Osteoblast (primary cell): ENCODE data around the gene XPOT. TPM values are rescaled to one million over a fixed set of nuclear protein-coding genes. Genes with fewer than 3 reads are reported as not detected.

Experiments
- DNase-seq: peaks from one replicate; pipeline ENCODE4 v3.0.0; 2011; ENCODE audit warnings: low spot score, mixed read lengths; ENCODE audit not compliant: insufficient read length; ENCODE audit errors: missing footprints
- H2AFZ ChIP-seq: 2 replicates; pipeline ENCODE4 v1.6.0; 2011; ENCODE audit warnings: mild to moderate bottlenecking, low read length
- H3K27ac ChIP-seq: 2 replicates; pipeline ENCODE4 v1.5.1; 2011; ENCODE audit warnings: mild to moderate bottlenecking, low read depth, low read length, moderate library complexity
- H3K27me3 ChIP-seq: 2 replicates; pipeline ENCODE4 v1.6.0; 2012; ENCODE audit warnings: mild to moderate bottlenecking, control low read depth, inconsistent platforms, low read length, moderate library complexity; ENCODE audit not compliant: insufficient read depth
- H3K36me3 ChIP-seq: 2 replicates; pipeline ENCODE4 v1.5.1; 2011; ENCODE audit warnings: mild to moderate bottlenecking, low read length, control low read depth, moderate library complexity; ENCODE audit not compliant: insufficient read depth
- H3K4me1 ChIP-seq: 2 replicates; pipeline ENCODE4 v1.5.1; 2011; ENCODE audit warnings: mild to moderate bottlenecking, low read length, control low read depth, moderate library complexity; ENCODE audit not compliant: insufficient read depth
- H3K4me2 ChIP-seq: 2 replicates; pipeline ENCODE4 v1.6.0; 2011; ENCODE audit warnings: mild to moderate bottlenecking, low read length; ENCODE audit not compliant: insufficient read depth
- H3K4me3 ChIP-seq: fragments of 200-600 bp; sonication (generic); 3 replicates; pipeline ENCODE4 v1.5.1; 2012; ENCODE audit warnings: mild to moderate bottlenecking, low read length, inconsistent platforms; ENCODE audit not compliant: insufficient read depth
- H3K79me2 ChIP-seq: 2 replicates; pipeline ENCODE4 v1.6.0; 2012; ENCODE audit warnings: mild to moderate bottlenecking, low read length, control low read depth, inconsistent platforms; ENCODE audit not compliant: insufficient read depth
- H3K9me3 ChIP-seq: 2 replicates; pipeline ENCODE4 v1.5.1; 2011; ENCODE audit warnings: low read depth, low read length, control low read depth
- H4K20me1 ChIP-seq: 2 replicates; pipeline ENCODE4 v1.6.0; 2012; ENCODE audit warnings: mild to moderate bottlenecking, low read length, control low read depth; ENCODE audit not compliant: insufficient read depth
- small RNA-seq: library from RNA; depleted of rRNA; stranded (forward); fragments of <200 nt; gene quantifications from one replicate; pipeline ENCODE3, GENCODE V24; 2012
- total RNA-seq: library from RNA; depleted of rRNA; stranded (reverse); fragments of >200 nt; gene quantifications from 2 replicates; pipeline ENCODE4 v1.2.3, GENCODE V29; 2012
- TF ChIP-seq, protein P1 (sequence below): IDR thresholded peaks from 2 replicates; pipeline ENCODE4 v1.5.1; 2011; ENCODE audit warnings: mild to moderate bottlenecking, low read depth, low read length, moderate library complexity; ENCODE audit errors: extremely low read depth

The XPOT gene
- total RNA-seq, 1 donor, result 217 TPM

DNA sequence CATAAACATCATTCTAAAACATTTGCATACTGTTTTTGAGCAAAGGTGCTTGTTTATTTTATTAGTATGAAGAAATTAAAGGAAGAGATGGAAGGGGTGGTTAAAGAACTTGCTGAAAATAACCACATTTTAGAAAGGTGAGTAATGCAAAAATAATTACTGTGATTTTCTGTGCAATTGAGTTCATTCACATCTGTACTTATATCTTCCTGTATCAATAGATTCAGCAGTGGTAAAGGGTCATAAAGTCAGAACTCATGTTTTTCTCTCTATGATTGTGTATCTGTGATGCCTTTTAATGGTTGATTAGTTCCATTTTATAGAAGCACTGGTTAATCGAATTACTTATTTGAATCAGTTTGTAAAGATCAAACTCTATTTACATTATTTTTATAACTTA, 93.7 kb downstream of the XPOT start:
- no peak for DNase-seq
- Histone ChIP-seq H2AFZ (no peak overlapping the region), H3K79me2 (no peaks in the 10 kb centered on the region), H3K4me3 (no peak overlapping the region), H3K36me3 (peaks cover 75% of the 10 kb centered on the region), H3K27me3 (no peaks in the 10 kb centered on the region), H4K20me1 (peaks cover 2% of the 10 kb centered on the region), H3K4me1 (no peaks in the 10 kb centered on the region), H3K27ac (no peak overlapping the region), H3K9me3 (no peaks in the 10 kb centered on the region), H3K4me2 (no peak overlapping the region)
- TF ChIP-seq, protein P1, sequence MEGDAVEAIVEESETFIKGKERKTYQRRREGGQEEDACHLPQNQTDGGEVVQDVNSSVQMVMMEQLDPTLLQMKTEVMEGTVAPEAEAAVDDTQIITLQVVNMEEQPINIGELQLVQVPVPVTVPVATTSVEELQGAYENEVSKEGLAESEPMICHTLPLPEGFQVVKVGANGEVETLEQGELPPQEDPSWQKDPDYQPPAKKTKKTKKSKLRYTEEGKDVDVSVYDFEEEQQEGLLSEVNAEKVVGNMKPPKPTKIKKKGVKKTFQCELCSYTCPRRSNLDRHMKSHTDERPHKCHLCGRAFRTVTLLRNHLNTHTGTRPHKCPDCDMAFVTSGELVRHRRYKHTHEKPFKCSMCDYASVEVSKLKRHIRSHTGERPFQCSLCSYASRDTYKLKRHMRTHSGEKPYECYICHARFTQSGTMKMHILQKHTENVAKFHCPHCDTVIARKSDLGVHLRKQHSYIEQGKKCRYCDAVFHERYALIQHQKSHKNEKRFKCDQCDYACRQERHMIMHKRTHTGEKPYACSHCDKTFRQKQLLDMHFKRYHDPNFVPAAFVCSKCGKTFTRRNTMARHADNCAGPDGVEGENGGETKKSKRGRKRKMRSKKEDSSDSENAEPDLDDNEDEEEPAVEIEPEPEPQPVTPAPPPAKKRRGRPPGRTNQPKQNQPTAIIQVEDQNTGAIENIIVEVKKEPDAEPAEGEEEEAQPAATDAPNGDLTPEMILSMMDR, result no peak

DNA sequence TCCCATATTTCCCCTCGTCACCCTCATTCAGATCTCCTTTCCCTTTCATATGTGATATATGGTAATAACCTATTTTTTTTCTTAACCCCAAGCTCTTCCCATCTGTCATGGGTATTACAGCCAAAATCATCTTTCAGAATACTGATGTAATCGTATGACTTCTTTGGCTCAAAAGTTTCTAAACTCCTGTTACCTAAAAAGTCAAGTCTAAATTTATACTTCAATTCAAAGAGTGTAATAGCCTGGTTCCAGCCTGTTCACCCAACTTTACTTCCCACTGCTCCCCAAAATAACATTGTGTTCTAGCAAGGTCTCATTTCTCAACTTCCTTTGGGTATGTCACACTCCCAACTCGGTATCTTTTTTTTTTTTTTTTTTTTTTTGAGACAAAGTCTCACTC, 96.2 kb downstream of the XPOT start:
- Histone ChIP-seq H3K79me2 (no peaks in the 10 kb centered on the region), H2AFZ (no peak overlapping the region), H3K27ac (no peak overlapping the region), H3K27me3 (no peaks in the 10 kb centered on the region), H3K9me3 (no peaks in the 10 kb centered on the region), H3K4me3 (no peak overlapping the region), H3K4me2 (no peak overlapping the region), H3K4me1 (no peaks in the 10 kb centered on the region), H4K20me1 (peaks cover 2% of the 10 kb centered on the region), H3K36me3 (peaks cover 55% of the 10 kb centered on the region)
- no peak for DNase-seq
- TF ChIP-seq, protein P1, result no peak

Small RNA genes lying within 50 kb of the gene (small RNA-seq; reads per million reads assigned to genes)
- gene RF01210, result not detected

Other genes with a start within 250 kb of the XPOT start
- gene KICS2, start 182.1 kb upstream of the XPOT start, total RNA-seq, result 5.4 and 6.8 TPM in 2 replicates
- under 0.01 and 0.36 TPM in 2 replicates for gene C12orf56, start 13.6 kb upstream of the XPOT start, total RNA-seq
- gene TBK1, start 47.7 kb downstream of the XPOT start, total RNA-seq, result 34.8 and 36.2 TPM in 2 replicates
- 12.7 and 13.8 TPM in 2 replicates for gene RASSF3, start 206.1 kb downstream of the XPOT start, total RNA-seq